ENCODE data around the gene TMEM59L. TPM values are rescaled to one million over a fixed set of nuclear protein-coding genes. Genes with fewer than 3 reads are reported as not detected.

Gene TMEM59L
- total RNA-seq, 2 experiments from 2014 or later, result not detected

GRCh38 chr19:18647807-18648206 is 35.1 kb downstream of the TMEM59L start:
- Mint-ChIP-seq H3K27ac (no peak overlapping the region), H3K36me3 (ENCODE audit: low read depth) (peaks cover 6% of the 10 kb centered on the region), H3K9me3 (no peaks in the 10 kb centered on the region), H3K27me3 (no peaks in the 10 kb centered on the region), H3K4me3 (no peak overlapping the region), H3K4me1 (ENCODE audit: low read depth) (peaks cover 19% of the 10 kb centered on the region)
- DNase-seq (no peak), ATAC-seq (no peak)
- POLR2A ChIA-PET, result no interaction called here
- TF ChIP-seq, protein P1, sequence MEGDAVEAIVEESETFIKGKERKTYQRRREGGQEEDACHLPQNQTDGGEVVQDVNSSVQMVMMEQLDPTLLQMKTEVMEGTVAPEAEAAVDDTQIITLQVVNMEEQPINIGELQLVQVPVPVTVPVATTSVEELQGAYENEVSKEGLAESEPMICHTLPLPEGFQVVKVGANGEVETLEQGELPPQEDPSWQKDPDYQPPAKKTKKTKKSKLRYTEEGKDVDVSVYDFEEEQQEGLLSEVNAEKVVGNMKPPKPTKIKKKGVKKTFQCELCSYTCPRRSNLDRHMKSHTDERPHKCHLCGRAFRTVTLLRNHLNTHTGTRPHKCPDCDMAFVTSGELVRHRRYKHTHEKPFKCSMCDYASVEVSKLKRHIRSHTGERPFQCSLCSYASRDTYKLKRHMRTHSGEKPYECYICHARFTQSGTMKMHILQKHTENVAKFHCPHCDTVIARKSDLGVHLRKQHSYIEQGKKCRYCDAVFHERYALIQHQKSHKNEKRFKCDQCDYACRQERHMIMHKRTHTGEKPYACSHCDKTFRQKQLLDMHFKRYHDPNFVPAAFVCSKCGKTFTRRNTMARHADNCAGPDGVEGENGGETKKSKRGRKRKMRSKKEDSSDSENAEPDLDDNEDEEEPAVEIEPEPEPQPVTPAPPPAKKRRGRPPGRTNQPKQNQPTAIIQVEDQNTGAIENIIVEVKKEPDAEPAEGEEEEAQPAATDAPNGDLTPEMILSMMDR (IDR thresholded peaks at IDR 0.05), result no peak
- CTCF ChIA-PET, result no interaction called here
- intact Hi-C loops (cut with micrococcal nuclease), result no loop called here

DNA sequence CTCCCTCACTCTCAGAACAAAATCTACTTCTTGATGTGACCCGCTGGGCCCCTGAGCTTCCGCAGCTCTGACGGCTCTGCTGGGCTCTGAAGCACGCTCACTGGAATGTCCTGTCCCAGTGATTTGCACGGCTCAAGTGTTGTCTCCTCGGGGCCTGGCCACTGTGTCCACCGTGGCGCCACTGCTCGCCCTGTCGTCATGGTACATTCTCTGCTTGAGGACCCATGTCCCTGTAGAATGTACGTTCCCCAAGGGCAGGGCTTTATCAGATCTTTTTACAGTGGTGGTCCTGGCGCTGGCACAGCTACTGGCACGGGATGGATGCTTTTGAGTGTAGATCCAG is 36.3 kb downstream of the TMEM59L start:
- Mint-ChIP-seq H3K36me3 (ENCODE audit: low read depth) (peaks cover 3% of the 10 kb centered on the region), H3K27ac (no peak overlapping the region), H3K9me3 (no peaks in the 10 kb centered on the region), H3K4me1 (ENCODE audit: low read depth) (peaks cover 19% of the 10 kb centered on the region), H3K27me3 (no peaks in the 10 kb centered on the region), H3K4me3 (no peak overlapping the region)
- intact Hi-C loops (cut with micrococcal nuclease), result no loop called here
- ChIA-PET POLR2A (interaction anchor here (0.7 kb wide), 1 partner anchor 8 kb away, joined by 3 read pairs; no protein-coding TSS in a partner anchor), CTCF (interaction anchor here (1.2 kb wide), 1 partner anchor 198 kb away, joined by 3 read pairs; no protein-coding TSS in a partner anchor)
- TF ChIP-seq, protein P1 (IDR thresholded peaks at IDR 0.05), result no peak
- DNase-seq (no peak), ATAC-seq (no peak)

- Mint-ChIP-seq H3K27ac (no peak overlapping the region), H3K4me3 (no peak overlapping the region), H3K4me1 (ENCODE audit: low read depth) (peaks cover 15% of the 10 kb centered on the region), H3K36me3 (ENCODE audit: low read depth) (peaks cover 2% of the 10 kb centered on the region), H3K9me3 (no peaks in the 10 kb centered on the region), H3K27me3 (no peaks in the 10 kb centered on the region)
- ATAC-seq, result peak; percentile 24
- CTCF ChIA-PET, result interaction anchor here (1.2 kb wide), 1 partner anchor 198 kb away, joined by 3 read pairs; no protein-coding TSS in a partner anchor
- intact Hi-C loops (cut with micrococcal nuclease), result no loop called here
- TF ChIP-seq, protein P1 (IDR thresholded peaks at IDR 0.05), result no peak
- POLR2A ChIA-PET, result no interaction called here
- DNase-seq, result no peak
Observed at GRCh38 chr19:18649371-18650020, 36.8 kb downstream of the TMEM59L start.

DNA sequence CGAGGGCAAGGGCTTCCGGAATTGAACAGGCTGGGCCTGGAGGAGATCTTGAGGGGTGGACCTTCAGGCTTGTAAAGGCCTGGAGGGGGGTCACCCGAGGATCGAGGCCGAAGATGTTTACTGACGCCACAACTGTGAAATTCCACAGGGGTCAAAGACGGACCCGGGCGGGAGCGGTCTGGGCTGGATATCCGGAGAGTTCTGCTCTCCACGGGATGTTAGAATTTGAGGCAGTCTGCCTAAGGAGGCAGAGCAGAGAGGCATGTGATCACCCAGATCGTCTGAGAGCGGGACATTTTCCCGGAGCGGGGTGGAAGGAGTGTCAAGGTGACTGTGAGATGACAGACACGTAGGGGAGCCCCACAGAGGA is 37.3 kb downstream of the TMEM59L start:
- TF ChIP-seq, protein P1 (IDR thresholded peaks at IDR 0.05), result no peak
- H3K4me1 Mint-ChIP-seq (ENCODE audit: low read depth), result peaks cover 14% of the 10 kb centered on the region
- H3K27ac Mint-ChIP-seq, result no peak overlapping the region
- no peaks in the 10 kb centered on the region for H3K27me3 Mint-ChIP-seq
- H3K9me3 Mint-ChIP-seq, result no peaks in the 10 kb centered on the region
- CTCF ChIA-PET, result no interaction called here
- POLR2A ChIA-PET, result no interaction called here
- ATAC-seq, result no peak
- intact Hi-C loops (cut with micrococcal nuclease), result no loop called here
- DNase-seq, result no peak
- no peak overlapping the region for H3K4me3 Mint-ChIP-seq
- H3K36me3 Mint-ChIP-seq (ENCODE audit: low read depth), result peaks cover 2% of the 10 kb centered on the region

DNA sequence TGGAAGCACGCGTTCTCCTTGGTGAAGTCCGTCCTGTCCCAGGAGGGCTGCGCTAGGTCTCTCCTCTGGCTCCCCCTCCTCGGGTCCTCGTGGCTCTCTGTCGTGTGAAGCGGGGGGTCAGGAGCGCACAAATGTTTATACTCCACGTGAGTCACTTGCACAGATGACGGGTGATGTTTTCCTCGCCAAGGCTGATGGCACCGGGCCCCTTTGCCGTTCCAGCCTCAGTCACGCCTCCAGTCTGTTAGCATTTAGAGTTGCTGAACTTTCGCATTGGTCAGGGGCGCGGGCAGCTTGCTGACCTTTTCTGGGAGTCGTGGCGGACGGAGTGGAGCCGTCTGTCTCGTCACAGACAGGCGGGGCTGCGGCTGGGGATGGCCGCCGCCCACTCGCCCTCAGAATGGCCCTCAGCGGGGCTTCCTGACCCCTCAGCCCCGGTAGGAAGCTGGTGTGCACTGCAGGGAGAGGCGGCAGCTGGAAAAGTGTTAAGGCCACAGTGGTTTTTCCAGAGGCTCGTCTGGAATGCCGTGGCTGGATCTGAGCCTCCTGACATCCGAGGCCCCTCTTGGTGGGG is 37.9 kb downstream of the TMEM59L start:
- intact Hi-C loops (cut with micrococcal nuclease), result no loop called here
- no peak overlapping the region for H3K4me3 Mint-ChIP-seq
- H3K27ac Mint-ChIP-seq, result no peak overlapping the region
- DNase-seq (no peak), ATAC-seq (no peak)
- ChIA-PET CTCF (no interaction called here), POLR2A (no interaction called here)
- TF ChIP-seq, protein P1 (IDR thresholded peaks at IDR 0.05), result no peak
- H3K4me1 Mint-ChIP-seq (ENCODE audit: low read depth), result peaks cover 14% of the 10 kb centered on the region
- no peaks in the 10 kb centered on the region for H3K27me3 Mint-ChIP-seq
- peaks cover 2% of the 10 kb centered on the region for H3K36me3 Mint-ChIP-seq (ENCODE audit: low read depth)
- H3K9me3 Mint-ChIP-seq, result no peaks in the 10 kb centered on the region

Measured in activated CD8-positive, alpha-beta T cell treated with anti-CD3 and anti-CD28 coated beads for 36 hours (primary cell).